Measurements from ENCODE around the gene PDIA3. TPM values are rescaled to one million over a fixed set of nuclear protein-coding genes. Genes with fewer than 3 reads are reported as not detected.

PDIA3 gene
- polyA plus RNA-seq, 3 donors = 101 to 305 (median 195) TPM

DNA sequence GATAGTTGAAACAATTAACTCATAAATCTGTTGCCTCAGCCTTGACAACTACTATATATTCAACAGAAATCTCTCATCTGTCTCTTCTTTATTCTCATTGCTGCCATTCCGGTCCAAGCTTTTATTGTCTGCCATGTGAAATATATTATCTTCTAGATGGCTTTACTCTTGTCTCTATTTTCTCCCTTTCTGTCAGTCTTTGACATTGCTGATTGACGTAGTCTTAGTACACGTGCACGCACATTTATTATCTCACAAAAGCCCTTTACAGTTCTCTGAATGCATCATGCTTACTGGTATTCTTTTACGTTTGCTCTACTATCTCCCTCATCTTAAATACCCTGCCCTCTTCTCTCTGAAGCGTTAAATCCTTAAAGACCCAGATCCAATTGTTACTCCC is 5.6 kb downstream of the PDIA3 start:
- TF ChIP-seq, protein P1, sequence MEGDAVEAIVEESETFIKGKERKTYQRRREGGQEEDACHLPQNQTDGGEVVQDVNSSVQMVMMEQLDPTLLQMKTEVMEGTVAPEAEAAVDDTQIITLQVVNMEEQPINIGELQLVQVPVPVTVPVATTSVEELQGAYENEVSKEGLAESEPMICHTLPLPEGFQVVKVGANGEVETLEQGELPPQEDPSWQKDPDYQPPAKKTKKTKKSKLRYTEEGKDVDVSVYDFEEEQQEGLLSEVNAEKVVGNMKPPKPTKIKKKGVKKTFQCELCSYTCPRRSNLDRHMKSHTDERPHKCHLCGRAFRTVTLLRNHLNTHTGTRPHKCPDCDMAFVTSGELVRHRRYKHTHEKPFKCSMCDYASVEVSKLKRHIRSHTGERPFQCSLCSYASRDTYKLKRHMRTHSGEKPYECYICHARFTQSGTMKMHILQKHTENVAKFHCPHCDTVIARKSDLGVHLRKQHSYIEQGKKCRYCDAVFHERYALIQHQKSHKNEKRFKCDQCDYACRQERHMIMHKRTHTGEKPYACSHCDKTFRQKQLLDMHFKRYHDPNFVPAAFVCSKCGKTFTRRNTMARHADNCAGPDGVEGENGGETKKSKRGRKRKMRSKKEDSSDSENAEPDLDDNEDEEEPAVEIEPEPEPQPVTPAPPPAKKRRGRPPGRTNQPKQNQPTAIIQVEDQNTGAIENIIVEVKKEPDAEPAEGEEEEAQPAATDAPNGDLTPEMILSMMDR (IDR thresholded peaks at IDR 0.05) = no peak
- Histone ChIP-seq H3K36me3 (replicated peaks in 1 of 2; ENCODE audit: control insufficient read depth in 1 of 2, insufficient read depth in 2 of 2, low read length in 2 of 2) (peaks cover 29 to 59% of the 10 kb centered on the region in 2 donors), H3K4me3 (replicated peaks in 1 of 3; ENCODE audit: low read depth in 2 of 3, low read length in 3 of 3) (no peak overlapping the region), H4K20me1 (ENCODE audit: insufficient read depth, low read length) (peaks cover 98% of the 10 kb centered on the region), H3K79me2 (ENCODE audit: insufficient read depth, low read length) (peaks cover 99% of the 10 kb centered on the region), H3K9ac (ENCODE audit: insufficient read depth, low read length, poor library complexity, severe bottlenecking) (no peak overlapping the region), H3K4me2 (replicated peaks; ENCODE audit: extremely low read depth, low read length, poor library complexity, severe bottlenecking) (no peak overlapping the region), H3K27me3 (ENCODE audit: control insufficient read depth in 2 of 2, insufficient read depth in 2 of 2, low read length in 2 of 2) (no peaks in the 10 kb centered on the region), H3K27ac (ENCODE audit: low read depth in 1 of 2, low read length in 2 of 2) (no peak overlapping the region), H3K4me1 (ENCODE audit: control insufficient read depth in 1 of 2, insufficient read depth in 2 of 2, low read length in 2 of 2) (peaks cover 28 to 36% of the 10 kb centered on the region in 2 donors), H3K9me3 (replicated peaks in 1 of 2; ENCODE audit: control insufficient read depth in 1 of 2, insufficient read depth in 1 of 2, low read length in 2 of 2) (no peaks in the 10 kb centered on the region), H2AFZ (ENCODE audit: insufficient read depth, low read depth, low read length, poor library complexity, severe bottlenecking) (no peak overlapping the region)
- 96% methylated on average over 3 of the region's 6 CpGs for WGBS (ENCODE audit: insufficient coverage)
- Mint-ChIP-seq H3K27me3 (ENCODE audit: low read depth in 3 of 3) (no peaks in the 10 kb centered on the region), H3K4me3 (no peak overlapping the region), H3K4me1 (peaks cover 32% of the 10 kb centered on the region), H3K27ac (peak overlapping the region in 1 of 7 donors; percentile 18), H3K36me3 (peaks cover 40 to 45% of the 10 kb centered on the region in 2 donors), H3K9me3 (no peaks in the 10 kb centered on the region)
- no peak for DNase-seq
- intact Hi-C loops (cut with micrococcal nuclease) = no loop called here

DNA sequence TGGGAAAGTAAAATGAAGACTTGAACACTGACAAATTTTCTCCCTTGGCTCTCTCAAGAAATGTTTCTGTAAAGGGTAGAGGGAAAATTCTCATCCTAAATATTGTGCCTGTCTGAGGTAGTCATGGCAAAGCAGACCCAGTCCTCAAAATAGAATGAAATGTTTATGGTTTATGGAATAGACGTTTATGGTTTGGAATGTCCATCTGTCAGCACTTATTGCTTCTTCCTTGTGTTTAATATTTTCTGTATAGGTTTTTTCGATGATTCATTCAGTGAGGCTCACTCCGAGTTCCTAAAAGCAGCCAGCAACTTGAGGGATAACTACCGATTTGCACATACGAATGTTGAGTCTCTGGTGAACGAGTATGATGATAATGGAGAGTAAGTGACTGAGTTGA is 16.6 kb downstream of the PDIA3 start:
- TF ChIP-seq, protein P1 (IDR thresholded peaks at IDR 0.05) = no peak
- no peak for DNase-seq
- H3K9me3 ChIP-seq (replicated peaks in 1 of 2; ENCODE audit: control insufficient read depth in 1 of 2, insufficient read depth in 1 of 2, low read length in 2 of 2) = no peaks in the 10 kb centered on the region
- Mint-ChIP-seq H3K27ac (peak overlapping the region in 3 of 7 donors; percentile 13 to 70 (median 26)), H3K36me3 (peaks cover 71 to 99% of the 10 kb centered on the region in 2 donors), H3K4me3 (no peak overlapping the region), H3K9me3 (peaks cover 0 to under 1% (median 0%) of the 10 kb centered on the region in 7 donors), H3K4me1 (no peaks in the 10 kb centered on the region), H3K27me3 (ENCODE audit: low read depth in 3 of 3) (no peaks in the 10 kb centered on the region)
- peaks cover 7% of the 10 kb centered on the region for H3K79me2 ChIP-seq (ENCODE audit: insufficient read depth, low read length)
- WGBS (ENCODE audit: insufficient coverage) = 87% methylated on average over 6 of the region's 6 CpGs
- peaks cover 35% of the 10 kb centered on the region for H4K20me1 ChIP-seq (ENCODE audit: insufficient read depth, low read length)
- intact Hi-C loops (cut with micrococcal nuclease) = no loop called here
- H2AFZ ChIP-seq (ENCODE audit: insufficient read depth, low read depth, low read length, poor library complexity, severe bottlenecking) = no peak overlapping the region
- no peak overlapping the region for H3K27ac ChIP-seq (ENCODE audit: low read depth in 1 of 2, low read length in 2 of 2)
- no peak overlapping the region for H3K9ac ChIP-seq (ENCODE audit: insufficient read depth, low read length, poor library complexity, severe bottlenecking)
- peaks cover 85 to 97% of the 10 kb centered on the region in 2 donors for H3K36me3 ChIP-seq (replicated peaks in 1 of 2; ENCODE audit: control insufficient read depth in 1 of 2, insufficient read depth in 2 of 2, low read length in 2 of 2)
- no peak overlapping the region for H3K4me3 ChIP-seq (replicated peaks in 1 of 3; ENCODE audit: low read depth in 2 of 3, low read length in 3 of 3)
- no peak overlapping the region for H3K4me2 ChIP-seq (replicated peaks; ENCODE audit: extremely low read depth, low read length, poor library complexity, severe bottlenecking)
- H3K4me1 ChIP-seq (ENCODE audit: control insufficient read depth in 1 of 2, insufficient read depth in 2 of 2, low read length in 2 of 2) = no peaks in the 10 kb centered on the region
- no peaks in the 10 kb centered on the region for H3K27me3 ChIP-seq (ENCODE audit: control insufficient read depth in 2 of 2, insufficient read depth in 2 of 2, low read length in 2 of 2)
